Stimulated activated CD8-positive, alpha-beta memory T cell treated with anti-CD3 and anti-CD28 coated beads, Interleukin-4, amount 100 ng/mL, for 4 hours (primary cell): ENCODE data around the gene TAB2.
"Not testable (repeated sequence)": the region's sequence is repeated elsewhere in the genome, so short reads cannot be mapped to it uniquely, and the experiment has no call there.

Experiments used
- DNase-seq, 2 donors: peaks; one replicate each; pipeline ENCODE4 v3.0.0-alpha.2; 2020; ENCODE audit warnings: low read depth in 2 of 2, low spot score in 1 of 2

Gene TAB2

GRCh38 chr6:149311766-149312165 lies 5.7 kb upstream of the TAB2 start:
- DNase-seq, result no peak

- DNase-seq, result no peak
Measured at GRCh38 chr6:149313070-149313469, 4.4 kb upstream of the TAB2 start.

- DNase-seq, result no peak
Measured at GRCh38 chr6:149313861-149314260, 3.7 kb upstream of the TAB2 start.

GRCh38 chr6:149314325-149314905 lies 3.1 kb upstream of the TAB2 start:
- DNase-seq, result no peak

- no peak for DNase-seq
Measured at GRCh38 chr6:149316108-149316727, 1.3 kb upstream of the TAB2 start.

- peak; percentile 63 to 81 for DNase-seq
Measured at GRCh38 chr6:149316740-149317643, 520 bp upstream of the TAB2 start.

- DNase-seq, result no peak
Measured at GRCh38 chr6:149318581-149319286, 1.2 kb downstream of the TAB2 start.

- DNase-seq, result no peak
Measured at GRCh38 chr6:149319422-149319821, 1.9 kb downstream of the TAB2 start.

- not testable (repeated sequence) for DNase-seq
Measured at GRCh38 chr6:149320016-149320415, 2.5 kb downstream of the TAB2 start.

- DNase-seq, result no peak
Measured at GRCh38 chr6:149320796-149321195, 3.3 kb downstream of the TAB2 start.

GRCh38 chr6:149323353-149323752 lies 5.8 kb downstream of the TAB2 start:
- no peak for DNase-seq

- DNase-seq, result no peak
Measured at GRCh38 chr6:149323925-149324324, 6.4 kb downstream of the TAB2 start.

GRCh38 chr6:149324428-149324827 lies 6.9 kb downstream of the TAB2 start:
- no peak for DNase-seq

- no peak for DNase-seq
Measured at GRCh38 chr6:149325648-149326236, 8.2 kb downstream of the TAB2 start.

- no peak for DNase-seq
Measured at GRCh38 chr6:149327638-149328037, 10.1 kb downstream of the TAB2 start.

GRCh38 chr6:149328083-149328482 lies 10.6 kb downstream of the TAB2 start:
- DNase-seq, result no peak

GRCh38 chr6:149329529-149329928 lies 12.0 kb downstream of the TAB2 start:
- no peak for DNase-seq

- no peak for DNase-seq
Measured at GRCh38 chr6:149330133-149330532, 12.6 kb downstream of the TAB2 start.

GRCh38 chr6:149331043-149331807 lies 13.7 kb downstream of the TAB2 start:
- DNase-seq, result no peak

GRCh38 chr6:149331871-149332270 lies 14.4 kb downstream of the TAB2 start:
- DNase-seq, result no peak
